Embryonic facial prominence (tissue), 1 donor: ENCODE measurements around the gene TMSB10.

Experiments used
- DNase-seq: peaks from one replicate; pipeline ENCODE4 v3.0.0-alpha.2; 2016; ENCODE audit errors: extremely low spot score

The TMSB10 gene

GRCh38 chr2:84880395-84880644 is 25.1 kb upstream of the TMSB10 start:
- no peak for DNase-seq

- DNase-seq = no peak
Observed at GRCh38 chr2:84880645-84881521, 24.6 kb upstream of the TMSB10 start, which contains the start of gene TRABD2A. Gene TRABD2A, minus strand, starts transcription at chr2:84881084. Its CDS starts 45 bp downstream, at chr2:84881039.

- DNase-seq = no peak
Observed at GRCh38 chr2:84881581-84882413, 23.7 kb upstream of the TMSB10 start.

- no peak for DNase-seq
Observed at GRCh38 chr2:84882414-84882738, 23.1 kb upstream of the TMSB10 start.

- DNase-seq = no peak
Observed at GRCh38 chr2:84882775-84883550, 22.5 kb upstream of the TMSB10 start.

- DNase-seq = no peak
Observed at GRCh38 chr2:84884449-84884848, 21.0 kb upstream of the TMSB10 start.

GRCh38 chr2:84885111-84885510 is 20.3 kb upstream of the TMSB10 start:
- no peak for DNase-seq

- DNase-seq = no peak
Observed at GRCh38 chr2:84886791-84887190, 18.7 kb upstream of the TMSB10 start.

- DNase-seq = no peak
Observed at GRCh38 chr2:84888401-84889276, 16.8 kb upstream of the TMSB10 start.

- DNase-seq = no peak
Observed at GRCh38 chr2:84889332-84889731, 16.1 kb upstream of the TMSB10 start.

GRCh38 chr2:84891355-84892010 is 14.0 kb upstream of the TMSB10 start:
- DNase-seq = no peak

GRCh38 chr2:84894131-84894586 is 11.3 kb upstream of the TMSB10 start:
- no peak for DNase-seq

- DNase-seq = no peak
Observed at GRCh38 chr2:84894758-84895520, 10.5 kb upstream of the TMSB10 start.

- no peak for DNase-seq
Observed at GRCh38 chr2:84896567-84896966, 8.9 kb upstream of the TMSB10 start.

GRCh38 chr2:84897773-84898172 is 7.7 kb upstream of the TMSB10 start:
- DNase-seq = no peak

GRCh38 chr2:84899304-84900204 is 5.9 kb upstream of the TMSB10 start:
- DNase-seq = no peak

- DNase-seq = no peak
Observed at GRCh38 chr2:84900971-84901370, 4.5 kb upstream of the TMSB10 start.

- no peak for DNase-seq
Observed at GRCh38 chr2:84901593-84902120, 3.8 kb upstream of the TMSB10 start.

GRCh38 chr2:84902526-84902925 is 2.9 kb upstream of the TMSB10 start:
- DNase-seq = no peak
